OCI-LY3 (cell line): ENCODE results near the gene CDC42BPA.

Experiments
- EZH2phosphoT487 ChIP-seq: fragments of 200-600 bp; shearing (Covaris generic); IDR thresholded peaks from 2 replicates; pipeline ENCODE4 v1.6.1; 2018; ENCODE audit warnings: antibody characterized with exemption, mixed run types, low read depth
- TF ChIP-seq, protein P1 (sequence below): fragments of 200-600, 300-600 bp; sonication (generic); IDR thresholded peaks from 2 replicates; pipeline ENCODE4 v1.5.1; 2014; ENCODE audit warnings: antibody characterized with exemption, low read length, low read depth

DNA sequence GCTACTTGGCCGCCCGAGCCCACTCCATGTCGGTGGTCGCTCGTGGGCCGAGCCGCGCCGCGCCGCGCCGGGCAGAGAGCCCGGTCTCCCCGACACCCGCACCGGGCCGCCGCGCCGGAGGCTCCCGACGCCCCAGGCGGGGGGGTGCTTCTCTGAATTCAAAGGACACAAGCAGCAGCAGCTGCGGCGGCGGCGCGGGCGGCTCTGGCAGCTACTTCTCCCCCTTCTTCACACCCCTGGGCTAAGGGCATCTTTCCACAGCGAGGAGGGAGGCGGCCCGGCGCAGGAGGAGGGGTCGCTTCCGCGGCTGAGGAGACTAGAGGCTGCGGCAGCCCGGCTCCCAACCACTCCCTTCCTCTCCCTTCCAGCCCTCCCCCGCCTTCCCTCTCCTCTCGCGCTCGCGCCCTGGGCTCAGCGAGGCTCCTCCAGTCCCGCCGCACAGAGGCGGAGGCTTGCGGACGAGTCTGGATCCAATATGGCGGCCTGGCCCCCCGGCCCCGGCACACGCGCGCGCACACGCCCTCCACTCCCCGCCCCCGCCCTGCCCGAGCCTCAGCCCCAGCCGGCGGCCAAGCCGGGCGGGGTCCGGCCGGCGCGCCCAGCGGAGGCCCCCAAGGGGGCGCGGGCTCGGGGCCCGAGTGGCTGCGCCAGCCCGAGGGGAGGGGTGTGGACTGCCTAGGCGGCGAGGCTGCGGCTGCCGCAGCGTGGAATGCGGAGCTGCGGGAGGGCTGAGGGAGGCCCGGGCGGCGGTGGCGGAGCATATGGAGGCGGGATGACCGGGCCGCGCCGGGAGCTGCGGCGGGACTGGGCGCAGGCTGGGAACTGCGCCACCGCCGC is at the start of gene CDC42BPA:
- TF ChIP-seq, protein P1, sequence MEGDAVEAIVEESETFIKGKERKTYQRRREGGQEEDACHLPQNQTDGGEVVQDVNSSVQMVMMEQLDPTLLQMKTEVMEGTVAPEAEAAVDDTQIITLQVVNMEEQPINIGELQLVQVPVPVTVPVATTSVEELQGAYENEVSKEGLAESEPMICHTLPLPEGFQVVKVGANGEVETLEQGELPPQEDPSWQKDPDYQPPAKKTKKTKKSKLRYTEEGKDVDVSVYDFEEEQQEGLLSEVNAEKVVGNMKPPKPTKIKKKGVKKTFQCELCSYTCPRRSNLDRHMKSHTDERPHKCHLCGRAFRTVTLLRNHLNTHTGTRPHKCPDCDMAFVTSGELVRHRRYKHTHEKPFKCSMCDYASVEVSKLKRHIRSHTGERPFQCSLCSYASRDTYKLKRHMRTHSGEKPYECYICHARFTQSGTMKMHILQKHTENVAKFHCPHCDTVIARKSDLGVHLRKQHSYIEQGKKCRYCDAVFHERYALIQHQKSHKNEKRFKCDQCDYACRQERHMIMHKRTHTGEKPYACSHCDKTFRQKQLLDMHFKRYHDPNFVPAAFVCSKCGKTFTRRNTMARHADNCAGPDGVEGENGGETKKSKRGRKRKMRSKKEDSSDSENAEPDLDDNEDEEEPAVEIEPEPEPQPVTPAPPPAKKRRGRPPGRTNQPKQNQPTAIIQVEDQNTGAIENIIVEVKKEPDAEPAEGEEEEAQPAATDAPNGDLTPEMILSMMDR: no peak
- no peak for TF ChIP-seq EZH2phosphoT487
